K562 (cell line): Measurements from ENCODE around the gene GRIN2A.

ENCODE experiments used
- ETV6 ChIP-seq, 3 experiments: fragments of 150-350 bp in 1 of 3; sonication (generic) in 1 of 3; formaldehyde crosslinking in 1 of 3; IDR thresholded peaks; 2 replicates each; pipeline versions ENCODE4 v1.6.1 to v1.8.0; 2014 to 2022; ENCODE audit warnings: borderline replicate concordance in 2 of 3, low read depth in 2 of 3, antibody characterized with exemption in 1 of 3, low read length in 1 of 3, mild to moderate bottlenecking in 1 of 3, missing genetic modification reagents in 1 of 3
- EZH2 ChIP-seq: IDR thresholded peaks from 2 replicates; pipeline ENCODE4 v1.6.1; 2012; ENCODE audit warnings: low read depth, mild to moderate bottlenecking, inconsistent platforms, low read length, borderline replicate concordance
- NR1H2 ChIP-seq: sonication (generic); formaldehyde crosslinking; IDR thresholded peaks from 2 replicates; pipeline ENCODE4 v1.4.0; 2020; ENCODE audit warnings: mild to moderate bottlenecking, missing genetic modification reagents
- RBM22 ChIP-seq: fragments of 200-400 bp; formaldehyde crosslinking; IDR thresholded peaks from 2 replicates; pipeline ENCODE4 v1.6.1; 2018; ENCODE audit warnings: low read length, low read depth; ENCODE audit not compliant: poor library complexity, severe bottlenecking
- SMC3 ChIP-seq: conservative IDR thresholded peaks from 2 replicates; pipeline ENCODE4 v1.6.1; 2011; ENCODE audit warnings: low read depth, low read length, improper control_type of control experiment; ENCODE audit not compliant: insufficient read depth
- TAF1 ChIP-seq: IDR thresholded peaks from 2 replicates; pipeline ENCODE4 v1.6.1; 2011; ENCODE audit warnings: mild to moderate bottlenecking, low read length, moderate library complexity; ENCODE audit not compliant: insufficient read depth, control insufficient read depth, severe bottlenecking; ENCODE audit errors: extremely low read depth
- XRCC4 ChIP-seq: IDR thresholded peaks from one replicate; pipeline ENCODE4 v1.6.1; 2011; ENCODE audit not compliant: insufficient read depth, insufficient read length; ENCODE audit errors: extremely low read depth
- ZBTB1 ChIP-seq: sonication (generic); formaldehyde crosslinking; IDR thresholded peaks from 2 replicates; pipeline ENCODE4 v1.8.1; 2023; ENCODE audit warnings: missing genetic modification reagents, low read depth, mild to moderate bottlenecking, borderline replicate concordance
- ZBTB7A ChIP-seq: IDR thresholded peaks from 2 replicates; pipeline ENCODE4 v1.6.1; 2011; ENCODE audit warnings: low read depth, mild to moderate bottlenecking, low read length, moderate library complexity, borderline replicate concordance; ENCODE audit not compliant: control insufficient read depth
- ZNF77 ChIP-seq: fragments of 250-450 bp; sonication (Bioruptor Pico); IDR thresholded peaks from 2 replicates; pipeline ENCODE4 v1.5.0; 2020
- TF ChIP-seq, protein P1 (sequence below): fragments of 250-450 bp; sonication (Bioruptor Pico); IDR thresholded peaks from 2 replicates; pipeline ENCODE4 v1.5.0; 2022; ENCODE audit warnings: mild to moderate bottlenecking
- TF ChIP-seq, protein P2 (sequence below): sonication (generic); formaldehyde crosslinking; IDR thresholded peaks from 2 replicates; pipeline ENCODE4 v1.8.1; 2022; ENCODE audit warnings: missing genetic modification reagents

DNA sequence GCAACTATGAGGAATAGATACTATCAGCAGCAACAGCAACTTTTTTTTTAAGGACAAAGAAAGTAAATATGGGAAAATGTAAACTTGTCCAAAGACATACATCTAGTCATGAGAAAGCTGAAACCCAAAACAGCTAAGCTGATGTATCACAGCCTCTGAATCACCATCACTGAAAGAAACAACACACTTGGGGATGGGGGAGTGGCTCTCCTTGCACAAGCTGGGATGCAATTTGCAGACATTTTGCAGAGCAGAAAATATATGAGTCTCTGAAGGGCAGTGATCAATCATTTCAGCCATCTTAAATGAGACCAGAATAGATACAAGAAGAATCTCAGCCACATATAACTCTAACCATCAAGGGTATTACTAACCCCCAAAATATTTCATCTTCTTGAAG lies 79.1 kb downstream of the GRIN2A start:
- TF ChIP-seq RBM22: no peak
- TF ChIP-seq, protein P1, sequence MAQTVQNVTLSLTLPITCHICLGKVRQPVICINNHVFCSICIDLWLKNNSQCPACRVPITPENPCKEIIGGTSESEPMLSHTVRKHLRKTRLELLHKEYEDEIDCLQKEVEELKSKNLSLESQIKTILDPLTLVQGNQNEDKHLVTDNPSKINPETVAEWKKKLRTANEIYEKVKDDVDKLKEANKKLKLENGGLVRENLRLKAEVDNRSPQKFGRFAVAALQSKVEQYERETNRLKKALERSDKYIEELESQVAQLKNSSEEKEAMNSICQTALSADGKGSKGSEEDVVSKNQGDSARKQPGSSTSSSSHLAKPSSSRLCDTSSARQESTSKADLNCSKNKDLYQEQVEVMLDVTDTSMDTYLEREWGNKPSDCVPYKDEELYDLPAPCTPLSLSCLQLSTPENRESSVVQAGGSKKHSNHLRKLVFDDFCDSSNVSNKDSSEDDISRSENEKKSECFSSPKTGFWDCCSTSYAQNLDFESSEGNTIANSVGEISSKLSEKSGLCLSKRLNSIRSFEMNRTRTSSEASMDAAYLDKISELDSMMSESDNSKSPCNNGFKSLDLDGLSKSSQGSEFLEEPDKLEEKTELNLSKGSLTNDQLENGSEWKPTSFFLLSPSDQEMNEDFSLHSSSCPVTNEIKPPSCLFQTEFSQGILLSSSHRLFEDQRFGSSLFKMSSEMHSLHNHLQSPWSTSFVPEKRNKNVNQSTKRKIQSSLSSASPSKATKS (CRISPR knock-in tag): no peak
- no peak for TF ChIP-seq SMC3
- TF ChIP-seq, protein P2, sequence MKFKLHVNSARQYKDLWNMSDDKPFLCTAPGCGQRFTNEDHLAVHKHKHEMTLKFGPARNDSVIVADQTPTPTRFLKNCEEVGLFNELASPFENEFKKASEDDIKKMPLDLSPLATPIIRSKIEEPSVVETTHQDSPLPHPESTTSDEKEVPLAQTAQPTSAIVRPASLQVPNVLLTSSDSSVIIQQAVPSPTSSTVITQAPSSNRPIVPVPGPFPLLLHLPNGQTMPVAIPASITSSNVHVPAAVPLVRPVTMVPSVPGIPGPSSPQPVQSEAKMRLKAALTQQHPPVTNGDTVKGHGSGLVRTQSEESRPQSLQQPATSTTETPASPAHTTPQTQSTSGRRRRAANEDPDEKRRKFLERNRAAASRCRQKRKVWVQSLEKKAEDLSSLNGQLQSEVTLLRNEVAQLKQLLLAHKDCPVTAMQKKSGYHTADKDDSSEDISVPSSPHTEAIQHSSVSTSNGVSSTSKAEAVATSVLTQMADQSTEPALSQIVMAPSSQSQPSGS (CRISPR knock-in tag): no peak
- TF ChIP-seq ETV6 (IDR thresholded peaks at IDR 0.05; ENCODE audit: borderline replicate concordance in 1 of 2, low read depth in 2 of 2, low read length in 1 of 2): no peak
- TF ChIP-seq ETV6 (CRISPR knock-in tag; IDR thresholded peaks at IDR 0.05; ENCODE audit: borderline replicate concordance): no peak
- TF ChIP-seq ZNF77 (CRISPR knock-in tag): no peak
- no peak for TF ChIP-seq NR1H2 (CRISPR knock-in tag)
- no peak for TF ChIP-seq EZH2
- TF ChIP-seq XRCC4: no peak
- no peak for TF ChIP-seq ZBTB7A
- no peak for TF ChIP-seq ZBTB1 (CRISPR knock-in tag)
- TF ChIP-seq TAF1: no peak
